GM19467 (cell line): ENCODE measurements around the gene LYVE1.
A peak's percentile ranks its signal among the peaks of the same experiment; 100 is the strongest.

Source experiments
- ATAC-seq: cut with Tn5 transposase; IDR thresholded peaks from one replicate; pipeline ENCODE4 v1.9.1; 2021; ENCODE audit warnings: mild to moderate bottlenecking, moderate library complexity; ENCODE audit not compliant: unreplicated experiment

Gene LYVE1

DNA sequence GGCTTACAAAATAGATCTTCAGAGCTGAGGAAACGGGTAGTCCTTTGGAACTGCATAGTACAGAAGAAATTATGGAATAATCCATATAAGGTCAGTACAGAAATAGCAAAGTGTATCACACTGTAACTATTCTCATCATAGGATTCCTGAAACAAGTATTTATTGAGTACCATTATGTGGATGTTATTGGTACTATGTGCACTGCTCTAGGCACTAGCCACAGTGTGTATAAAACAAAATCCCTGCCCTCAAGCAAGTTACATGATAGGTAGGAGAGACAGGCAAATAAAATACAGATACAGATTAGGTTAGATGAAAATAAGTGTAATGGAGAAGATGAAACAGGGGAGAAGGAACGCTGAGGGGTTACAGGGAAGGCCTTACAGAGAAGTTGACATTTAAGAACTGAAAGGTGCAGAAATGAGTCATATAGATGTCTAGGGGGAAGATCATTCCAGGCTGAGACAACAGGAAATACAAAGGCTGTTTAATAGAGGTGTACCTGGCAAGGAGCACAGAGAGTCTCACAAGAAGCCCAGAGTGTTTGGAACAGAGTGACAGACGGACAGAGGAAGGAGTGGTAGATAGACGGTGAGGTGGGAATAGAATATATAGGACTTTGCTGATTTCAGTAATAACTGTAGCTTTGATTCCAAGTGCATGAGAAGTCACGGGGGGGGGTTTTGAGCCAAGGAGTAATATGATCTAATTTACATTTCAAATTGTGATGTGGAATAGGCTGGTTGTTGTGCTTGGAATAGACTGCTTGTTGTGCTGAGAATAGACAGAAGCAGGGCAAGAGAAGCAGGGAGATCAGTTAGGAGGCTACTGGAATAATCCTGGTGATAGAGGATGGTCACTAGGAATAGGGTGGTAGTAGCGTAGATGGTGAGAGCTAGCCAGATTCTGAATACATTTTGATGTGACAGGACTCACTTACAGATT, 41.2 kb downstream of the LYVE1 start:
- peak; percentile 51 for ATAC-seq

- ATAC-seq = no peak
Measured at GRCh38 chr11:10524471-10524870, 44.0 kb downstream of the LYVE1 start.

GRCh38 chr11:10522921-10523320, 45.5 kb downstream of the LYVE1 start:
- ATAC-seq = no peak

DNA sequence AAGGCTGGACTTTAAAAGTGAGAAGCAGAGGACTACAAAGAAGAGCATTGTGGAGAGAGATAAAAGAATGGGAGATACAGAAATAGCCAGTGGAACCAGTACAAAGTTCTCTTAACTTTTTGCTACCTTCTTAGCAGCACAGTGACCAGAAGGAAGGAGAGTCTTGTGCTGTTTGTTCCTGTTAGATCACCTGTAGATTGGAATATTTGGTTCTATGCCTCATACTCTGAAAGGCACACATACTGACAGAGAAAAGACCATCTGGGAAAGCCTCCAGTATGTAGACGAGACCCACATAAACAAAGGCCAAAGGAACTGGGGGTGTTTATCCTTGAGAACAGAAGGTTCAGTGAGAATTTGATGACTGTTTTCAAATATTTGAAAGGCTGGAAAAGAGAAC, 46.2 kb downstream of the LYVE1 start:
- no peak for ATAC-seq

- no peak for ATAC-seq
Measured at GRCh38 chr11:10520562-10520961, 47.9 kb downstream of the LYVE1 start.

- ATAC-seq = no peak
Measured at GRCh38 chr11:10519630-10520029, 48.8 kb downstream of the LYVE1 start.

DNA sequence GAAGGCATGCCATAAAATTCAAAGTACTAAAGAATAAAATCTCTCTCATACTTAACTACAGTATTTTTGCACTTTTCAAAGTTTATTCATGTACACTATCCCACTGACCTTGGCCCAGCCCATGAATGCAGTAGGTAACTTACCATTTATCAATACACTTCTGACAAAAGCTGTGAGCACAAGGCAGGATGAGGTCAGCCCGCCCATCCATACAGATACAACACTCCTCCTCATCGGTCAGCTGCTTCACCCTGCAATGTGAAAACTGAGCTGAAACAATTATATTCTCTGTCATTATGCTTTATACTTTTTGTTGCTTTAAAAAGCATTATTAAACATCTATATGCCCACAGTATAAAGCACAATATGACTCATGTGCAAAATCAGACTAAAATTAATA, 49.6 kb downstream of the LYVE1 start:
- ATAC-seq = no peak

GRCh38 chr11:10518123-10518522, 50.3 kb downstream of the LYVE1 start:
- ATAC-seq = no peak

DNA sequence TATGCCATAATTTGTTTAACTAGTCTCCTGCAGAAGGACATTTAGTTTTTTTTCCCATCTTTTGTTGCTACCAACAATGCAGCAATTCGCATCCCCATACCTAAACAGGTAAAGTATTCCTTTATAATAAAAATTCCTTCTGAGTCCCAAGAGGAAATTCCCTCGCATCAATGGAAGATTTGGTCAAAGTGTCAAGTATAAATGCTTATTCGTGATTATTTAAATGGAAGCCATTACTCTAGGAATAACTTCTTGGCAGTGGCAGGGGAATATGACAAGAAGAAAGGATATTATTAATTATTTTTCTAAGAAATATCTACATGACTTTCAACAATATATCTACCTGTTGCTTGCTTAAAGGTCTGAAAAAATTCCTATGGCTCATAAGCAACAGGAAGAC, 53.0 kb downstream of the LYVE1 start:
- no peak for ATAC-seq

DNA sequence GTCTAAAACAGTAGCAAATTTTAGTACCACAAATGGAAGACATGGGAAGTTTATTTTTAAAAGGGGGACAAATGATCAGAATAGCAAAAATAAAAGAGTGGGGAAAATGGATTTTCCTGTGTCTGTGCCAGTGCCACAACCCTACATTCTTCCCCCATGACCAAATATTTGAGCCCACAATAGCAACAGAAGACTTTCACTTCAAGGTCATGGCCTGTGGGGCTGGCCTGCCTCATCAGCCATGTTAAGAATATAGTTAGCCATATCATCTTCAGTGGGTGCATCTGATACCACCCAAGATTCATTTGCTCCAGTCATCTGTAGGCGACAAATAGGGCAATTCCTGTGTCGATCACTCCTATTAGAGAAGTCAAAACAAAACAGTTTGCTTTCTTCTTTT, 53.8 kb downstream of the LYVE1 start:
- no peak for ATAC-seq

DNA sequence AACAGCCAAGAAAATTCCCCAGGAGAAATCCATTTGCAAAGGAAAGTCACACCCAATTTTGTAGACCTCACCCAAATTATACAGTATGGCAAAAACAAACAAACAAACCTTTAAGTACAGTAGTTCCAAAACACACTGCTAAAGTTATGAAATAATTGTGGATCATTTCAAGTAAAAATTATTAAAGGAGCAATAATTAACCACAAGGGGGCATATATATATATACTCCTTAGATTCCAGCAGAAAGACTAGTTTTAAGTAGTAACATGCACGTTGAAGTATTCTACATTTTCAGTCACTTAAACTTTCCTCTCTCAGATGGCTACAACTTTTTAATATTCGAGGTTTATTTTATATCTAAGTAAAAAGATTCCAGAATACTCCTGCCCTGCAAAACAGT, 54.3 kb downstream of the LYVE1 start:
- ATAC-seq = no peak

- no peak for ATAC-seq
Measured at GRCh38 chr11:10511181-10511621, 57.3 kb downstream of the LYVE1 start.
